ENCODE results near the gene PTGR2.
A peak's percentile ranks its signal among the peaks of the same experiment; 100 is the strongest.
"Not testable (repeated sequence)": the region's sequence is repeated elsewhere in the genome, so short reads cannot be mapped to it uniquely, and the experiment has no call there.

The PTGR2 gene

GRCh38 chr14:73888971-73889370 lies 37.3 kb downstream of the PTGR2 start:
- H3K4me3 ChIP-seq (ENCODE audit: low read length) = no peak overlapping the region
- no peak for TF ChIP-seq CTCF (IDR thresholded peaks at IDR 0.05; ENCODE audit: insufficient read depth, low read depth, low read length, missing control alignments)
- peak; percentile 64 for DNase-seq (ENCODE audit: low read depth)

GRCh38 chr14:73889376-73889775 lies 37.7 kb downstream of the PTGR2 start:
- DNase-seq (ENCODE audit: low read depth) = no peak

GRCh38 chr14:73894180-73894687 lies 42.6 kb downstream of the PTGR2 start:
- H3K4me3 ChIP-seq (ENCODE audit: low read length); DNase-seq (ENCODE audit: low read depth): not testable (repeated sequence)

More at GRCh38 chr14:73889376-73889775, 37.7 kb downstream of the PTGR2 start:
- TF ChIP-seq CTCF (IDR thresholded peaks at IDR 0.05; ENCODE audit: insufficient read depth, low read depth, low read length, missing control alignments) = no peak
- H3K4me3 ChIP-seq (ENCODE audit: low read length) = no peak overlapping the region

- no peak overlapping the region for H3K4me3 ChIP-seq (ENCODE audit: low read length)
- DNase-seq (ENCODE audit: low read depth) = no peak
- TF ChIP-seq CTCF (IDR thresholded peaks at IDR 0.05; ENCODE audit: insufficient read depth, low read depth, low read length, missing control alignments) = no peak
These were observed 44.3 kb downstream of the PTGR2 start for GRCh38 chr14:73895939-73896338.

GRCh38 chr14:73896521-73896920 lies 44.9 kb downstream of the PTGR2 start:
- no peak for TF ChIP-seq CTCF (IDR thresholded peaks at IDR 0.05; ENCODE audit: insufficient read depth, low read depth, low read length, missing control alignments)
- DNase-seq (ENCODE audit: low read depth) = no peak
- H3K4me3 ChIP-seq (ENCODE audit: low read length) = no peak overlapping the region

DNA sequence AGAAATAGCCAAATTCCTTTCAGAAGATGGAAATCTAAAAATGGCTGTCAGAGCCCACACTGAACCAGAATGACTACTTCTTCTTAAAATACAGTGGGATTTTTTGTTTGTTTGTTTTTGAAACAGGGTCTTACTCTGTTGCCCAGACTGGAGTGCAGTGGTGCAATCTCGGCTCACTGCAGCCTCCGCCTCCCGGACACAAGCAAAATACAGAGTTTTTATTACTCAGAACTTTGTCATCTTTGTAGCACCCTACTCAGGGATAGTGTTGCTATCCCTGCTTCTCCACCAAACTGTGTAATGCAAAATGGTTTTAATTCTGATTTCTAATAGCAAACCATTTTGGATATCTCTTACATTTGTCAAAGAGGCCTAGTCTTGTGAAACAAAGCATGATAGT lies 51.4 kb downstream of the PTGR2 start:
- H3K4me3 ChIP-seq (ENCODE audit: low read length) = no peak overlapping the region
- TF ChIP-seq CTCF (IDR thresholded peaks at IDR 0.05; ENCODE audit: insufficient read depth, low read depth, low read length, missing control alignments) = no peak
- no peak for DNase-seq (ENCODE audit: low read depth)

- H3K4me3 ChIP-seq (ENCODE audit: low read length) = no peak overlapping the region
- DNase-seq (ENCODE audit: low read depth) = no peak
- TF ChIP-seq CTCF (IDR thresholded peaks at IDR 0.05; ENCODE audit: insufficient read depth, low read depth, low read length, missing control alignments) = no peak
These were observed 58.0 kb downstream of the PTGR2 start for GRCh38 chr14:73909681-73910080.
